Measurements from ENCODE around the gene TCHP.

The TCHP gene

GRCh38 chr12:109951751-109952150 lies 51.7 kb downstream of the TCHP start:
- peak; percentile 73 for DNase-seq (ENCODE audit: low read depth)
- no peak overlapping the region for H3K4me3 ChIP-seq (ENCODE audit: low read length)
- no peak for TF ChIP-seq CTCF (IDR thresholded peaks at IDR 0.05; ENCODE audit: insufficient read depth, low read depth, low read length, missing control alignments)

- no peak overlapping the region for H3K4me3 ChIP-seq (ENCODE audit: low read length)
- DNase-seq (ENCODE audit: low read depth), result no peak
- TF ChIP-seq CTCF (IDR thresholded peaks at IDR 0.05; ENCODE audit: insufficient read depth, low read depth, low read length, missing control alignments), result no peak
Measured at GRCh38 chr12:109952160-109952858, 52.2 kb downstream of the TCHP start.

GRCh38 chr12:109952873-109953272 lies 52.8 kb downstream of the TCHP start:
- no peak overlapping the region for H3K4me3 ChIP-seq (ENCODE audit: low read length)
- TF ChIP-seq CTCF (IDR thresholded peaks at IDR 0.05; ENCODE audit: insufficient read depth, low read depth, low read length, missing control alignments), result no peak
- no peak for DNase-seq (ENCODE audit: low read depth)

- no peak for TF ChIP-seq CTCF (IDR thresholded peaks at IDR 0.05; ENCODE audit: insufficient read depth, low read depth, low read length, missing control alignments)
- H3K4me3 ChIP-seq (ENCODE audit: low read length), result no peak overlapping the region
- no peak for DNase-seq (ENCODE audit: low read depth)
Measured at GRCh38 chr12:109953656-109954055, 53.6 kb downstream of the TCHP start.

GRCh38 chr12:109958374-109958773 lies 58.3 kb downstream of the TCHP start:
- no peak for DNase-seq (ENCODE audit: low read depth)
- H3K4me3 ChIP-seq (ENCODE audit: low read length), result no peak overlapping the region
- TF ChIP-seq CTCF (IDR thresholded peaks at IDR 0.05; ENCODE audit: insufficient read depth, low read depth, low read length, missing control alignments), result no peak

- no peak overlapping the region for H3K4me3 ChIP-seq (ENCODE audit: low read length)
- TF ChIP-seq CTCF (IDR thresholded peaks at IDR 0.05; ENCODE audit: insufficient read depth, low read depth, low read length, missing control alignments), result no peak
- no peak for DNase-seq (ENCODE audit: low read depth)
Measured at GRCh38 chr12:109959411-109960093, 59.5 kb downstream of the TCHP start.
